ENCODE results near the gene ST7L.
"Not testable (repeated sequence)": the region's sequence is repeated elsewhere in the genome, so short reads cannot be mapped to it uniquely, and the experiment has no call there.

The ST7L gene

GRCh38 chr1:112487686-112488085 is 131.3 kb downstream of the ST7L start:
- DNase-seq: not testable (repeated sequence)

DNA sequence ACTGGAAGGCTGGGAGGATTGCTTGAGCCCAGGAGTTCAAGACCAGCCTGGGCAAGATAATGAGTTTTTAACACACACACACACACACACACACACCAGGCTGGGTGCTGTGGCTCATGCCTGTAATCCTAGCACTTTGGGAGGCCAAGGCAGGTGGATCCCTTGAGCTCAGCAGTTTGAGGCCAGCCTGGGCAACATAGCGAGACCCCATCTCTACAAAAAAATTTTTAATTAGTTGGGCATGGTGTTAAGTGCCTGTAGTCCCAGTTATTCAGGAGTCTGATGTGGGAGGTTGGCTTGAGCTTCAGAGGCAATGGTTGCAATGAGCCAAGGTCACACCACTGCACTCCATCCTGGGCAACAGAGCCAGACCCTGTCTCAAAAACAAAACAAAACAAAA is 132.9 kb downstream of the ST7L start:
- not testable (repeated sequence) for DNase-seq

- no peak for DNase-seq
These were observed 140.6 kb downstream of the ST7L start for GRCh38 chr1:112478314-112478713.

- no peak for DNase-seq
These were observed 141.4 kb downstream of the ST7L start for GRCh38 chr1:112477550-112477949.
